NCI-H146 (cell line): ENCODE measurements around the gene EBF3.

Experiments
- DNase-seq: peaks from one replicate; lab custom pipeline; 2025; lab: John Stamatoyannopoulos, UW

Gene EBF3

DNA sequence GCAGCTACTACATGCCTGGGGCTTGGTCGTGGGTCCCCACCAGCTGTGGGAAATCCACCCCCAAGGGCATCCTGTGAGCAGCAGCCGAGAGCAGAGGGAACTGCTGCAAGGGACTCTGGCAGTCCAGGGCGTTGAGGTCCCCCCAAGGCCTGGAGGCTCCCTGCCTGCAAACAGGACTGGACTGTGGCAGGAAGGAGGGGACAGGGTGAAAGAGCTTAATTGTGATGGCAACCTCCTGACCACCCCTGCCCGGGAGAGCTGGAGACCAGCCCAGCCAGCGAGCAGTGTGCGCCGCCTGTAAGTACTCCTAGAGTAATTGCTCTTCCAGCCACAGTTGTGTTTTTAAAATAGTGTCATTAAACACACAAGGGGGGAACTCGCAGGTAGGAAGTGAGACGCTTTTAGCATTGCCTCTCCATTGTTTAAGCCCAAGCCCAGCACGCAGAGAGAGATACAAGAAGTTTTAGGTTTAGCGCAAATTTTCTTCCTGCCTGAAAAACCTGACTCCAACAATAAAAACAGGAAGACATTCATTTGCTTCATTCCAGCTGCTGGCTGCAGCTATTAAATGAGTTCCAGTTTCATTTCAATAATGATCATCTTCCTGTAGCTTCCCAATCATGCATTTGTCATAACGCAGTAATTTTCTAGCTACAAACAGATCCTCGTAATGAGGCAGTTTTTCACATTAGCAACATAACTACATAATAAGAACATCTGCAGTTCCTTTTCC lies 111.1 kb downstream of the EBF3 start:
- no peak for DNase-seq

DNA sequence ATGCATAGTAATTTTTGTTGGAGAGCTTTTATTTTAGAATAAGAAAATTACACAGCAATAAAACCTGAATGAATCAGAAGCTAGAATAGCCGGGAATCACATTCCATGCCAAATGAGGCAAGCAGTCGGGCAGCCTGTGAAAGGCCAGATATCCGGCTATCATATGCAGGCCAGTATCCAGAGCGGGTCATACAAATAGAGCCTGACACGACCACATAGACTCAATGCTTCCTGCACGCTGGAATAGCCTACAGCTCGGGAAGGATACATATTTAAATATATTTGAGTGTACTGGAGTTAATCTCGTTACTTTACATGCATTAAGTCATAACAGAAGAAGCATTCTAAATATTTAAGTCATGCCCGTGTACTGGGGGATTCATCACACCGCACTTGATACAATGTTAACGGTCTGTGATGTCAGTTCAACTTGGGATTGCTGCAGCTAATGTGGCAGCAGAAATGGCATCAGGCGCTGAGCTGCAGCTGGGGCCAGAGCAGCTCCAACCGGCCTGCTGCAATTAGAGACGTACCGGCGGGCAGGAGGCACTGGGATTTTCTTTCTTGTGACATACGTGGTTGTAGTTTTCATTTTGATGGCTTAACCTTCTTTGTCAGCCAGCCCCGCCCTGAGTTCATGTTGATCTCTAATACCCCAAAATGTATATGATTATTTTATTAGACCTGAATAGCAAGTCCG lies 112.0 kb downstream of the EBF3 start:
- DNase-seq: no peak

DNA sequence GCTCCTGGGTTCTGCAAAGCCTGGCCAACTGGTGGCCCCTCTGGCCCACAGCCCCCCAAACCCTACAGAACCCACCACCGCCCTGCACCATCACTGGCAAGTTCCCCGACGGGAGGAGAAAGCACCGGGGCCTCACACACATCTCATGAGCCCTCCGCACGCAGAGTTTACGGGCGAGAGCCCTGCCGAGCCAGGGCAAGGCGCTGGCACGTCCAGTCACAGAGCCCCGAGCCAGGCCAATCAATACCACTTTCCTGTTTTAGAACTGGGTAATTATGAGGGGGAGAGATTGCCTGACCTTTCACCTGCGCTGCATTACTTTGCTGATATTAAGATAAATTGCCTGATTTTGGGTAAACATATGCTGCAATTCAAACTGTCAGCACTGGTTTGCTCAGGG lies 113.3 kb downstream of the EBF3 start:
- DNase-seq: no peak

DNA sequence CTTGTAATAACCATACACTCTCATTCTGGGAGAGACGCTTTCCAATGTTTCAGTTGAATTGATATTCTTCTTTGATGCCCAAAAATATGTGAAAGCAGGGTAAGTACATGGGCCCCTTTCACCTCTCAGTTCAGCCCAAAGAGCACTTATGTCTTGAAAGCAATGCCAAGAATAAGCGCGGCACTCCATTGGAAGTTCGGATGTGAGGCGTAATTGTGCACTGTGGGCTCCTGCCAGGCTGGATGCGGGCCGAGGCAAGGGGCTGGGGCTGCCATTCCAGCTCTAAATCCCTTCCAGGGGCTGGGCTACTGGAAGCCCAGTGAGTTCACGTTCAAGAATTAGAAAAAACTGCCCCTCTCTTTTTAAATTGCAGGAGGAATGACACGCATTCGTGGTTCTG lies 113.8 kb downstream of the EBF3 start:
- DNase-seq: no peak

DNA sequence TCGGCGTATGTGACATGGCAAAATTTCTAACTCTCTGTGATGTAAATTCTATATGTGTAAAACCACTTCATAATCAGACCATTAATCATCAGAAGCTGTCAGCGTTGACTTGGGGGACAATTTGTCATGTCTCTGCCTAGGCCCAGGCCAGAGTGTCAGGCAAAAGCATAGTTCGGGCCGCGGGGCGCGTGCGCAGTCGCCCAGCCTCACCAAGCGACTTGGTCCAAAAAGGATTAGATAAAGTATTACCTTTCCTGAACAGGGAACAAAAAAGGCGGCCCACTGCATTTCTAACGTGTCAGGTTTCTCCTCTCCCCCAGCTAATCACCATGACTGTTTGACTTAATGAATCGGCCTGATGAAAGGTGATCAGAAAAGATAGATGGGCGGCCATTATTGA lies 114.2 kb downstream of the EBF3 start:
- DNase-seq: no peak

DNA sequence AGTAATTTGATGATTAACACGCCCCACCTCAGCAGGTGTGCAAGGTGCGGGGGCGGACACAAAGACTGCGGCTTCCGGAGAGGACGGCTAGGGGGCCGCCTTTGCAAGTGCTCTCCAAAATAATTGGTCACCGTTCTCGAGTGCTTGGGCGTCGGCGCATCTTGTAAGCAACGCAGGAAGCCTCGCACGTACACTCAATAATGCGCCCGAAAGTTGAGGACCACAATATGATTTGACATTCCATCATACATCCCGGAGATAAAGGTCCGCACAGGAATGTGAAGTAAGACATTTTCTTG lies 114.7 kb downstream of the EBF3 start:
- DNase-seq: no peak

DNA sequence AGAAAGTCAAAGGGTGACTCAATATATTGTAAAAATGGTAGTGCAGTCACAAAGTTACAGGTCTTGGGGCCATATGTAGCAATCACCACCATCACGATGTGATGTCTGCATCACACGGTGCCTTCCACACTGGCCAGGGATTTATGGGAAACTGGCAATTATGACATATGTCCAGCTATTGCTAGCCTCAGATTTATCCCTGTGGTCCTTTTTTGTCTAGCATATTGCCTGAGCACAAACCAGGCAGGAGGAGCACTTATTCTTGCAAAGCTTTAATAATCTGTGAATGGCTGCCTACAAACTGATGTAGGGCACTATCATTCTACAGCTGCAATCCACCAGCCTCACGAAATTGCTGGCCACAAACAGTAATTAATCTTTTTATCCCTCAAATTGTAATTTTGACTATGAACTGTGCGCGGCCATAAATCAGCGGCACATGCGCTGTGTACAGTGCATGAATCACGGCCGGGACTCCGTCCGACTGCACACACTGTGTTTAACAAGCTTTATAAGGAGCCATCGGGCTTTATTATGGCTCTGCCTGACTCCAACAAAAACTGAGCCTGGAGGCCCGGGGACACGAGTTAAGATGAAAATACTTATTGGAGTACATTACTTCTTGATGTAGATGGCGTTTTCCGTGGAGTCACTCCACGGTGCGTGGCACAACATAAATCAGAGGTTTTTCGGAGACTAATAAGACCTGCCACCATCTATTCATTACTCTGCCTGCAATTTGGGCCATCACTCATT lies 115.2 kb downstream of the EBF3 start:
- DNase-seq: no peak

DNA sequence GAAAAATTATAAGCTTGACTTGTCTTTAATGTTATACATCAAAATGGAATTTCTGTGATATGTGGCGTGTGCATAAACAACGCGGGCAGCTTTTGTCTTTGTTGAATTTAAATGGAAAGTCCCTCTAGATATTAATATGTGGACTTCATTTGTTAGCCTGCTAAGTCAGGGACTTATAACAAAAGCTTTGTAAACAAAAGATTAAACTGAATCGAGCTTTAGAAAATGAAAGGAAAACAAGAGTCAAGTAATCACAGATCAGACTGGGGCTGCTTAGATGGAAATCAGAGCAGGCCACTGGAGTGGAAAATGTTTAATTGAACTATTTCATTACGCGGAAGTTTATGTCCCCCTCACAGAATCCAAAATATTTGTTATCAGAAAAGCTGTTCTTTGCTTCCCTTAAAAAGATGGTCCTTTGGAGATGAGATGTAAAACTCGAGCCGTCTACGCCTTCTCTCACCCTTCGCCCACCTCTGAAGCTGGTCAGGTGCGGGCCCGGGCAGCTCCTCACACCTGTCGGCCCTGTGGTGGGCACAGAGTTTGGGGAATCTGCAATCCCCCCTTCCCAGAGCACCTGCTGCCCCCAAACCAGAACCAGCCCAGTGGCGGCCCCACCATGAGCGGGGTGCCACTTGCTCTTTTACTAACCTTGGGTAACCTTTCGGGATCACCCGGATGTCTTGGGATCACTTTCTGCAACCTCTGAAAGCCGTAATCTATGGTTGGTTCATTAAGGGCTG lies 116.2 kb downstream of the EBF3 start:
- no peak for DNase-seq

DNA sequence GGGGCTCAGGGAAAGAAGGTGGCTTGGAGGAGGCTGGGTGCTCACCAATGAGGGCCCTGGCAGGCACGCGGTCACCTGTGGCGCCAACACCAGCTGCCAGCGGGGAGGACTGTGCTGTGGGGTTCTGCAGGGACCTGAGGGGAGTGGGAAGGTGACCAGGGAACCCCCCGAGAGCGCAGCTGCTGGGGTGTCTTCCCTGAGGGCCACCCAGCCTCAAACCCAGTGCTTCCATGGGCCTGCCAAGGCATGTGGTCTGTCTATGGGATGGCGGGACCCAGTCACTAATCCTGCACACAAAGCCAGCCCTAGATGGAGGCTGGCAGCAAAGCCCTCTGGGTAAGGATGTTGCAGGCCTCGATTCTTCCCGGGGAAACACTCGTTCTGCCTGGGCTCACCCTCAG lies 117.1 kb downstream of the EBF3 start:
- DNase-seq: no peak

DNA sequence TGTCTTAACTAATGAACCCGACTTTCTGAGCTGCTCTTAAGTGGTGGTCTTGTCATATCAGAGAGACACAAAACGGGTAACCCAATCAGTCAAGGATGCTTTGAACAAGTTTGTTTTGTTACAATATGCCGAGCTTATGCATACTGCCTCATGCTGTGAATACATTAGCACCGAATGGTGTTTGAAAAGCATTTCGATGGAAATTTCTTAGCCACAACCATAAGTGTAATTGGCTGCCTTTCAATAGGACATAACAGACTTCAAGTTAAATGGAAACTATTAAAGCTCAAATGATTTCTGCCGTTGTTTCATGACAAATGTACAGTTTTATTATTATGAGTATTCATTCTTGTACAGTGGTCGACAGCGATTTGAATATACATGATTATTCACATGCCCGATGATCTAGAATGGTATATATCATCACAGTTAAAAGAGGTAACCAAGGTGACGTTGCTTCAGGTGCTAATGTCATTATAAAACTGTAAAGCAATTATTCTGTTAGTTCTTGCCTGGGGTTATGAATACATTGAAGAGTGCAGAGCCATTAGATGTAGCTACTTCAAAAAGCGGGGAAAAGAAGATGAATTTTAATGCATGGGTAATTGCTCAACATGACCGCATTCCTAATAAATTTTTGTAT lies 118.8 kb downstream of the EBF3 start:
- DNase-seq: no peak

DNA sequence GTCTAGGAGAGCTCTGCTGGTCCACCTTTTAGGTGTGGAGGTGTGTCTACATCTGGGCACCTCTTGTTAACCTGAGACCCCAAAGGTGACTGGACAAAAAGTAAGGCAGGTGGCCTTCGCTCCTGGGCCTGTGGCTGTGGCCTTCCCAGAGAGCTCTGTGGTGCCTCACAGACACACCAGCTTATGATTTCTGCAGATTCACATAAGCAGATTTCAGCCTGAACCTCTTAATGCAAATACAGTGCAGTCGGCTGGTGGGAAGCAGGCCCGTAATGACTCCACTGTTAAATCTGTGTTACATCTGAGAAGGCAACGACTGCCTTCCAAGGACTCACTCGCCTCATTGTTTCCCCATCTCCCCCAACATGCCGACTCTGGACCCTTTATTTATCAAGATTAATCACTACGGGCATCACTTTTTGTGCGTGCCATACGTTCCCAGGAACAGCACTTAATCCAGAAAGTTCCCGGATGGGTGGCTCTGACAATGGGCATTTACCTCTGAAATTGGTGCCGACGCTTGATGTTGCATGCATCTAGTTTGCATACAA lies 119.8 kb downstream of the EBF3 start:
- DNase-seq: no peak

DNA sequence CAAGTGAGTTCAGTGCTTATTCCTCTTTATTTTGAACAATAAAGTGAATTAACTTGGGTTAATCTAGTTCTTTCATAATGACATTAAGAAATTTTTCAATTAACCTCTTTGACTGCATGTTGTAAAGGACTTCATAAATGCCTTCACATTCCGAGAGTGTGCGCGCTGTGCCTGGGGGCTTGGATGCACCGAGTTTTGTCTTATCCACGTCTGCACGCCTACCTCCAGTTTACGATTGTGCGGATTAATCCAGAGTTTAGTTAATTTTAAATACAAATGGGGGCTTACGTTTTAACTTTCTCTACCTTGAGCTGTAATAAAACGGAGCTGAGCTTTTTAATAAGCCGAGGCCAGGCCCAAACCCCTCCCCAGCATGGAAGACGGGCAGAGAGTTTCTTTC lies 120.4 kb downstream of the EBF3 start:
- no peak for DNase-seq

DNA sequence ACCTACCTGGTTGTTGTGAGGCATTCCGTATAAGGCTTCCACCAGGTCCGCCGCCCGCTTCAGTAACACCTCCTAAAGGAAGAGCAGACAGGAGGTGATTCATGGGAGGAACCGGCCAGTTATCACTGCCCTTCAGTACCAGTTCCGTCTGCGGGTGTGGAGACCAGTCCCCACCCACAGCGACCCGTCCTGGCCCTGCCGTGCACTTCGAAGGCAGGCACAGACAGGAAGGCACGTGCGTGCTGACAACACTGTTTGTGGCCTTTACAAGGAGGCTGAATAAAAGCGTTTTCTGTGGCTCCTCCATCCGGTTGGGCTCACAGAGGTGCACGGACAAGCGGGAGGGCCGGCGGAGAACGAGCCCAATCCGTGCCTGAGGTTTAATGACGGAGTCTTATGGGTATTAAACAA lies 120.9 kb downstream of the EBF3 start:
- no peak for DNase-seq

DNA sequence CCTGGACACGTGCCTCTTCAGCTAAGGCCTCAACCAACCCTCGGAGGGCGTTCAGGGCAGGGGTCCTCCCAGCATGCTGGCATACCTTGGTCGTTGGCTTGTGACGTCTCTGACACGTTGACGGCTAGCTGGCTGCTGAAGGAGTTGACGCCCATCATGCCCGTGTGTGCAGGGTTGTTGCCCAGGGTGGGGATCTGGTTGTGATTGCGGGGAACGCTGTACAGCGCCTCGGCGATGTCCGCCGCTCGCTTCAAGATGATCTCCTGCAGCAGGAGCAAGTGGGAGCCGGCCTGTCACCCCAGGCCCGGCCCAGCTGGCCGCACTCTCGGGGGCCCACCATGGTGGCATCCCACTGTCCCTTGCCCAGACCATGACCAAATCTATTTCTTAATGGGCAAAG lies 122.0 kb downstream of the EBF3 start:
- DNase-seq: no peak

DNA sequence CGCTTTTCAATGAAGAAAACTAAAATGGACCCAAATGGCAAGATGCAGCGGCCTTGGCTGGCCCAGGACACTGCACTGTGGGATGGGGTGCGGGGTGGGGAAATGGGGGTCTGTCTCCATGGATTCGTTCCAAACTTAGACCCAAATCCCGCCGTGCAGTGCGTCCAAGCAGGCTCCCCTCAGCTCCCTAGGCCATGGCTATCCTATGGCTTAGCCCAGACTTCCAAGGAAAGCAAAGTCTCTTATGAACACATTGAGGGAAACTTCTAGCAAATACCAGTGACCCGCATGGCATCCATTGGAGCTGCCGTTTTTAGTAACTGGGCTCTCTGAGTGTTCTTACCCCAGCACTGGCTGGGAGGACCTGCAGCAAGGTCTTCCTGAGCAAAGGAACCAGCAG lies 122.5 kb downstream of the EBF3 start:
- no peak for DNase-seq

DNA sequence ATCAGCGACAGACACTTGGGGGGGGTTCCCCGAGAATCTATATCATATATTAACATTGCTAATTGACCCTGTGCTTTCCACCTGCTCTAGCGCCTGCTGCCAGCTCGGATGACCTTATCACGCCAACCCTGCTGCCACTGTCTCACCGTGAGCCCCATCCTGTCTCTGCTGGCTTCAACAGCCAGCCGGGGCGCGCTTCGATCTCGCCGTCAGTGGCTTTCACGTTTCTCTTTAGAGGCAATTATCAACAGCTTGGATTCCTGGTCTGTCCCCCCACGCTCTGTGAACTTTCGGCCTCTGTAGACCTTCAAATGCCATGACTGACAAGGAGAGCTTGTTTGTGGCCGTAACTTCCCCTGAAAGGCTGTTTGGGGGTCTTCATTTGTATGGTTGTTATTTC lies 123.0 kb downstream of the EBF3 start:
- DNase-seq: no peak

DNA sequence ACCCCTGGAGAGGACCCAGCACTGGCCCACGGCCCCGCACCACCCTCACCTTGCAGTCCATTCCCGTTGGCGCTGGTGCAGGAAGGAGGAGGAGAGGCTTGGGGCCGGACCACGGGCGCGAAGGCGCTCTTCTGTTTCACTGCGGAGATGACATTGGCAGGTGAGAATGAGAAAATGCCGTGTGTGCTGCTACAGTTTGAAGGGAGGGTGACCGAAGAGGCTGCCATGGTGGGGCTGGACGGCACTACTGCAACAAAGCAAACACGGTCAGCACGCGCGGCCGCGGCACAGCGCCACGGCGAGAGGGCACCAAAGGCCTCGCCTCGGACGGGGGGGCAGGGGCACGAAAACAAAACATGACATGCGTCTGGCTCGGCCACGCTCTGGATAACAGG lies 123.9 kb downstream of the EBF3 start:
- DNase-seq: no peak

DNA sequence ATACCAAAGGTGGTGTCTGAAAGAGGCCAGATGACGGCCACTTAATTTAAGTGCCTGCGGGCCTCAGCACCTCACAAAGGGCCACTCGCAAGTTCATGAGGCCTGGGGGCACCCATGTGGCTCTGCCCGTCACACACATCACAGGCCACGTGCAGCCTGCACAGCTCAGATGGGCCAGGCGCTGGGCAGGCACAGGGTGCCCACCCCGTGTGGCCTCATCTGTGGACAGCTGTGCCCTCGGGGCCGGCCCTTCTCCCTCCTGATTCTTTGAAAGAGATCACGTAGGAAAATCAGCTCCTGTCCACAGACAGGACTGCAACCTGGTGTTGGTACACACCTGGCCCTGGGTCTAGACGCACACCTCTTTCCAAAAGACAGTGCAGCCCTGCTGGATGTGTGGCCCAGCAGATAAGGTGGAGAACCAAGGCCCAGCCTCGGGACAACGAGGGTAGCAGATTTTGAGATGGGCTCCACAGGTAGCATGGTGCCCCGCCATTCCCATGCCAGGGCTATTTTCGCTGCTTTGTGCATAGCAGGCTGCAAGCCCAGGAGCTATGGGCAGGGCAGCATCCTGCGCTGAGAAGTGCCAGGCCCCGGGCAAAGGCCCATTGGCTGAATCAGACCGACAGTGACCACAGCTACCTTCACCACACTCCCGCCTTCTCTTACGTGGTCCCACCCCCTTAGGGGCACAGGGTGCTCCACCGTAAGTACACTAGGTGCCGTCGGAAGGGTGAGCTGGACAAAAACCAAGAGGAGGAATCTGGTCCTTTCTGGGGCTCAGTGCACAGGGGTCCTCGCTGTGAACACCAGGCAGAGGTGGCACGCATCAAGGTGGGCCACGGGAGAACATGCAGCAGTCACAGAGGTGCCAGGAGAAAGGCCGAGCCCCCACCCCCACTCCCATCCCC lies 124.5 kb downstream of the EBF3 start:
- DNase-seq: no peak

DNA sequence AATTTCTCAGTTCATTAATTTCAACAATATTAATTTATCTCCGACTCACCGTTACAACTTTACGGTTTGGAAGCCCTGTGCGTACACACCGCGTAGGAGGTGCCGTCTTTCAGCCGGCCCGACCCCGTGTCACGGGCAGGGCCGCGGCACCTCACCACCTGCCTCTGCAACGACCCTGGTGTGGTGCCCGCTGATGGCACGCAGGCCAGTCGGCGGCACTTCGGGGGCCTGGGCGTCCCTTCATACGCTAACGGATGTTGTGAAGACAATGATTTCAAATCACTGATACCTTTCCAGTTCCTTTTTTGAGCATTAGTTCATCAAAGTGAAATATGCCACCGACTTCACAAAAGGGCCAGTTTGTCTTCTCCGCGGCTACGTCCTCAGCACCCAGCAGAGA lies 125.3 kb downstream of the EBF3 start:
- DNase-seq: no peak

DNA sequence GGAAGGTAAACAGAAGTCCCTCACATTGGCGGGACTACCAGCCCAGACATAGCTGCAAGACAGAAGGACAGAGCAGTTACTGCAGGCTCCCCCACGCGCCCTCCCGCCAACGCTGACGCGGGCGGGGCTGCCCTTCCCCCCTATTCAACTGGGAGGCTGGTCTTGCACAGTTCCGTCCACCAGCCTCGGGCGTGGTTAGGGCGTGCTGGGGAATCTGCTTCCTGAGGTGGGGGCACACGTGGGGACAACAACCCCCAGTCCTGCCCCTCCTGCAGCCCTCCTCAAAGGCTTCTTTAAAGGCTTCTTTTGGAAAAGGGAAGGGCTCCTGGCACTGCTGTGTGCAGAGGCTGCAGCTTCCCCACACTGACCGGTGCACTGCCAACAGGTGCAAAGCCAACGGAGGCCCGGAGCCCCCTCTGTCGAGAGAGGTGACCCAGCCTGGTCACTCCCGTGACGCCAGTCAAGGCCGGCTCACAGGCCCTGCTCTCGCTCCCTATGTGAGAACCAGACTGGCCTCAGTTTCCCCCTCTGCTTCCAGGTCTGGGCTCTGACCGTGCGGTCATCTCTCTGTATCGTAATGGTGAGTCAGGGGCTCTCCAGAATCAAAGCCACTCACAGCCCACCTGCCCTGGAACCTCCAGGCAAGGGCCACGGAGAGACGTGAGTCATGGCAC lies 126.0 kb downstream of the EBF3 start:
- no peak for DNase-seq
